Panc1 (cell line): Measurements from ENCODE around the gene KCNAB2. TPM values are rescaled to one million over a fixed set of nuclear protein-coding genes. Genes with fewer than 3 reads are reported as not detected.

Experiments
- ATAC-seq: fragments of 200-7000 bp; cut with Tn5 transposase; 2 replicates; pipeline ENCODE4 v1.9.1; 2020; ENCODE audit warnings: mild to moderate bottlenecking, moderate library complexity
- BruUV-seq: library from RNA; stranded (reverse); fragments of 400-500 nt; replicated peaks from 2 replicates; lab custom pipeline; 2021; lab: Mats Ljungman, UMichigan
- CTCF ChIA-PET: fragments of 300-600 bp; sonication (Branson Sonifier 250); formaldehyde crosslinking; loops from one replicate; lab custom pipeline; 2022; ENCODE audit warnings: antibody characterized with exemption; lab: Charles Lee
- POLR2A ChIA-PET: fragments of 300-600 bp; sonication (Branson Sonifier 250); formaldehyde crosslinking; loops from one replicate; lab custom pipeline; 2022; ENCODE audit warnings: antibody characterized with exemption; lab: Charles Lee
- DNase-seq: peaks from one replicate; pipeline ENCODE4 v3.0.0-alpha.2; 2010; ENCODE audit warnings: low read depth, low spot score
- H3K27ac ChIP-seq: 2 replicates; pipeline ENCODE4 v1.5.1; 2011; ENCODE audit warnings: mild to moderate bottlenecking, low read length, inconsistent platforms
- H3K27me3 ChIP-seq: fragments of 200-500 bp; sonication (Bioruptor generic); 2 replicates; pipeline ENCODE4 v1.6.0; 2014; ENCODE audit warnings: low read length, inconsistent platforms; ENCODE audit not compliant: control insufficient read depth, insufficient read depth
- H3K36me3 ChIP-seq: fragments of 200-500 bp; sonication (Bioruptor generic); 2 replicates; pipeline ENCODE4 v1.5.1; 2014; ENCODE audit warnings: inconsistent platforms, mild to moderate bottlenecking, low read length, moderate library complexity; ENCODE audit not compliant: control insufficient read depth, insufficient read depth
- H3K4me1 ChIP-seq: 2 replicates; pipeline ENCODE4 v1.5.1; 2011; ENCODE audit warnings: inconsistent platforms, mild to moderate bottlenecking, low read length, moderate library complexity; ENCODE audit not compliant: control insufficient read depth, insufficient read depth
- H3K4me3 ChIP-seq, 2 experiments: 2 replicates each; pipeline ENCODE4 v1.5.1; 2011 to 2012; ENCODE audit warnings: low read depth in 2 of 2, low read length in 2 of 2, mild to moderate bottlenecking in 2 of 2, inconsistent platforms in 1 of 2, moderate library complexity in 1 of 2
- H3K9me3 ChIP-seq: fragments of 200-500 bp; sonication (Bioruptor generic); 2 replicates; pipeline ENCODE4 v1.5.1; 2014; ENCODE audit warnings: low read depth, mild to moderate bottlenecking, inconsistent platforms, low read length, moderate library complexity; ENCODE audit not compliant: control insufficient read depth, insufficient read depth
- POLR2AphosphoS5 ChIP-seq: IDR thresholded peaks from 2 replicates; pipeline ENCODE4 v1.6.1; 2012; ENCODE audit warnings: mild to moderate bottlenecking, low read depth, low read length, moderate library complexity
- SIN3A ChIP-seq: IDR thresholded peaks from 2 replicates; pipeline ENCODE4 v1.6.1; 2012; ENCODE audit warnings: low read depth, mild to moderate bottlenecking, low read length, moderate library complexity, borderline replicate concordance; ENCODE audit not compliant: insufficient read depth
- TCF7L2 ChIP-seq: IDR thresholded peaks from 2 replicates; pipeline ENCODE4 v1.6.1; 2011; ENCODE audit warnings: mild to moderate bottlenecking, low read depth, low read length, inconsistent platforms
- in situ Hi-C: cut with HindIII; loops from 2 replicates; pipeline ENCODE4 v1.10.0; 2016; ENCODE audit warnings: low sequenced_read_pairs, low pct_unique_long_range_greater_than_20kb
- intact Hi-C: fragments of 100-400 bp; cut with micrococcal nuclease; formaldehyde crosslinking; loops from one replicate; pipeline ENCODE4 v1.10.0; 2022; ENCODE audit not compliant: unreplicated experiment
- total RNA-seq: library from RNA; stranded (reverse); gene quantifications from one replicate; pipeline ENCODE4 v1.2.1, GENCODE V29; 2021; ENCODE audit not compliant: unreplicated experiment
- TF ChIP-seq, protein P1 (sequence below), 2 experiments: IDR thresholded peaks; 2 replicates each; pipeline ENCODE4 v1.6.1; 2011 to 2012; ENCODE audit warnings: low read depth in 2 of 2, control low read depth in 1 of 2, low read length in 1 of 2, mild to moderate bottlenecking in 1 of 2, moderate library complexity in 1 of 2; ENCODE audit not compliant: insufficient read depth in 1 of 2
- TF ChIP-seq, protein P2 (sequence below): fragments of 450-650 bp; IDR thresholded peaks from 2 replicates; pipeline ENCODE4 v1.5.1; 2017; ENCODE audit warnings: mild to moderate bottlenecking

Gene KCNAB2
- total RNA-seq, 1 experiment from 2014 or later, result 27.6 TPM

- ATAC-seq (peak; percentile 7; the same call in 1 of the 2 replicates), DNase-seq (no peak)
- BruUV-seq, result no TSS peak
- no peaks in the 10 kb centered on the region for H3K27me3 ChIP-seq
- H3K4me3 ChIP-seq, result no peak overlapping the region
- H3K4me1 ChIP-seq, result no peaks in the 10 kb centered on the region
- in situ Hi-C loops (no loop called here), intact Hi-C loops (no loop called here)
- ChIA-PET POLR2A (no interaction called here), CTCF (no interaction called here)
- TF ChIP-seq, protein P1, sequence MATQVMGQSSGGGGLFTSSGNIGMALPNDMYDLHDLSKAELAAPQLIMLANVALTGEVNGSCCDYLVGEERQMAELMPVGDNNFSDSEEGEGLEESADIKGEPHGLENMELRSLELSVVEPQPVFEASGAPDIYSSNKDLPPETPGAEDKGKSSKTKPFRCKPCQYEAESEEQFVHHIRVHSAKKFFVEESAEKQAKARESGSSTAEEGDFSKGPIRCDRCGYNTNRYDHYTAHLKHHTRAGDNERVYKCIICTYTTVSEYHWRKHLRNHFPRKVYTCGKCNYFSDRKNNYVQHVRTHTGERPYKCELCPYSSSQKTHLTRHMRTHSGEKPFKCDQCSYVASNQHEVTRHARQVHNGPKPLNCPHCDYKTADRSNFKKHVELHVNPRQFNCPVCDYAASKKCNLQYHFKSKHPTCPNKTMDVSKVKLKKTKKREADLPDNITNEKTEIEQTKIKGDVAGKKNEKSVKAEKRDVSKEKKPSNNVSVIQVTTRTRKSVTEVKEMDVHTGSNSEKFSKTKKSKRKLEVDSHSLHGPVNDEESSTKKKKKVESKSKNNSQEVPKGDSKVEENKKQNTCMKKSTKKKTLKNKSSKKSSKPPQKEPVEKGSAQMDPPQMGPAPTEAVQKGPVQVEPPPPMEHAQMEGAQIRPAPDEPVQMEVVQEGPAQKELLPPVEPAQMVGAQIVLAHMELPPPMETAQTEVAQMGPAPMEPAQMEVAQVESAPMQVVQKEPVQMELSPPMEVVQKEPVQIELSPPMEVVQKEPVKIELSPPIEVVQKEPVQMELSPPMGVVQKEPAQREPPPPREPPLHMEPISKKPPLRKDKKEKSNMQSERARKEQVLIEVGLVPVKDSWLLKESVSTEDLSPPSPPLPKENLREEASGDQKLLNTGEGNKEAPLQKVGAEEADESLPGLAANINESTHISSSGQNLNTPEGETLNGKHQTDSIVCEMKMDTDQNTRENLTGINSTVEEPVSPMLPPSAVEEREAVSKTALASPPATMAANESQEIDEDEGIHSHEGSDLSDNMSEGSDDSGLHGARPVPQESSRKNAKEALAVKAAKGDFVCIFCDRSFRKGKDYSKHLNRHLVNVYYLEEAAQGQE (IDR thresholded peaks at IDR 0.05; ENCODE audit: insufficient read depth in 1 of 2, low read depth in 2 of 2, low read length in 1 of 2), result no peak
- H3K27ac ChIP-seq, result no peak overlapping the region
- no peaks in the 10 kb centered on the region for H3K9me3 ChIP-seq
- no peaks in the 10 kb centered on the region for H3K36me3 ChIP-seq
Observed at GRCh38 chr1:6007318-6008083, 38.2 kb upstream of the KCNAB2 start.

- TF ChIP-seq SIN3A, result no peak
- no peak for TF ChIP-seq TCF7L2
- no peak for TF ChIP-seq POLR2AphosphoS5
- TF ChIP-seq, protein P2, sequence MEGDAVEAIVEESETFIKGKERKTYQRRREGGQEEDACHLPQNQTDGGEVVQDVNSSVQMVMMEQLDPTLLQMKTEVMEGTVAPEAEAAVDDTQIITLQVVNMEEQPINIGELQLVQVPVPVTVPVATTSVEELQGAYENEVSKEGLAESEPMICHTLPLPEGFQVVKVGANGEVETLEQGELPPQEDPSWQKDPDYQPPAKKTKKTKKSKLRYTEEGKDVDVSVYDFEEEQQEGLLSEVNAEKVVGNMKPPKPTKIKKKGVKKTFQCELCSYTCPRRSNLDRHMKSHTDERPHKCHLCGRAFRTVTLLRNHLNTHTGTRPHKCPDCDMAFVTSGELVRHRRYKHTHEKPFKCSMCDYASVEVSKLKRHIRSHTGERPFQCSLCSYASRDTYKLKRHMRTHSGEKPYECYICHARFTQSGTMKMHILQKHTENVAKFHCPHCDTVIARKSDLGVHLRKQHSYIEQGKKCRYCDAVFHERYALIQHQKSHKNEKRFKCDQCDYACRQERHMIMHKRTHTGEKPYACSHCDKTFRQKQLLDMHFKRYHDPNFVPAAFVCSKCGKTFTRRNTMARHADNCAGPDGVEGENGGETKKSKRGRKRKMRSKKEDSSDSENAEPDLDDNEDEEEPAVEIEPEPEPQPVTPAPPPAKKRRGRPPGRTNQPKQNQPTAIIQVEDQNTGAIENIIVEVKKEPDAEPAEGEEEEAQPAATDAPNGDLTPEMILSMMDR, result no peak
- TF ChIP-seq, protein P1 (IDR thresholded peaks at IDR 0.05; ENCODE audit: insufficient read depth in 1 of 2, low read depth in 2 of 2, low read length in 1 of 2), result no peak
- Histone ChIP-seq H3K4me3 (no peak overlapping the region), H3K9me3 (no peaks in the 10 kb centered on the region), H3K4me1 (no peaks in the 10 kb centered on the region), H3K27ac (no peak overlapping the region), H3K36me3 (no peaks in the 10 kb centered on the region), H3K27me3 (no peaks in the 10 kb centered on the region)
- in situ Hi-C loops, result no loop called here
- ChIA-PET CTCF (no interaction called here), POLR2A (no interaction called here)
- DNase-seq (no peak), ATAC-seq (no peak)
- no TSS peak for BruUV-seq
- intact Hi-C loops, result no loop called here
Observed at GRCh38 chr1:6008084-6008415, 37.6 kb upstream of the KCNAB2 start.
